GM18870 (cell line): ENCODE data around the gene TFB1M.
"Not testable (repeated sequence)": the region's sequence is repeated elsewhere in the genome, so short reads cannot be mapped to it uniquely, and the experiment has no call there.

Source experiments
- ATAC-seq: cut with Tn5 transposase; IDR thresholded peaks from one replicate; pipeline ENCODE4 v1.9.1; 2021; ENCODE audit warnings: moderate library complexity; ENCODE audit not compliant: unreplicated experiment

TFB1M gene

DNA sequence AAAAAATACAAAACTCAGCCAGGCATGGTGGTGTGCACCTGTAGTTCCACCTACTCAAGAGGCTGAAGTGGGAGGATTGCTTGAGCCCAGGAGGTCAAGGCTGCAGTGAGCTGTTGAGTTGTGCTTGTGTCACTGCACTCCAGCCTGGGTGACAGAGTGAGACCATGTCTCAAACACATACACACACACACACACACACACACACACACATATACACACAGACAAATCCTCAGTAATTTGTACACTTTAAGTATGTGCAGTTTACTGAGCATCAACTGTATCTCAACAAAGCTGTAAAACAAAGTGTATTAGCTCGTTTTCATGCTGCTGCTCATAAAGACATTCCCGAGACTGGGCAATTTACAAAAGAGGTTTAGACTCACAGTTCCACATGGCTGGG, 7.3 kb downstream of the TFB1M start:
- no peak for ATAC-seq

DNA sequence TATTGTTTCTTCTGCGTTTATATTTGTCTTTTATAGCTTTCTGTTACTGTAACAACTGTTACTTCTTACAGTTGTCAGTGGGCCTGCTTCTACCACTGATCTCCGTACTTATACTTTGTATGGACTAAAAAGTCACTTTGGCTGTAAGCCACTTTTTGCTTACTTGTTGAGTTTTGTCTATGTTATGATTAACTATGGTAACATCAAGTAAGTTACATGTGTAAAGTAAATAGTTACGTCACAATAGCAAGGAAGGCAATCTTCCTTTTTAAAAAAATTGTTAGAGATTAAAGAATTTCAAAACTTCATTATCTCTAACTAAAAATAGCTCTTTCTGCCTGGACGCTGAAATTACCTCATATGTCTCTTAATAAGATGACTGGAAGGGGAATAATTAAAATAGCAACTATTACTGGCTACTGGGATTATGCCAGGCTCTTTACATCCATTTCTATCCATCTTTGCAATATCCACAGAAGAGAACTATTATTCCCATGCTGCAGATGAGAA, 10.9 kb downstream of the TFB1M start:
- no peak for ATAC-seq

DNA sequence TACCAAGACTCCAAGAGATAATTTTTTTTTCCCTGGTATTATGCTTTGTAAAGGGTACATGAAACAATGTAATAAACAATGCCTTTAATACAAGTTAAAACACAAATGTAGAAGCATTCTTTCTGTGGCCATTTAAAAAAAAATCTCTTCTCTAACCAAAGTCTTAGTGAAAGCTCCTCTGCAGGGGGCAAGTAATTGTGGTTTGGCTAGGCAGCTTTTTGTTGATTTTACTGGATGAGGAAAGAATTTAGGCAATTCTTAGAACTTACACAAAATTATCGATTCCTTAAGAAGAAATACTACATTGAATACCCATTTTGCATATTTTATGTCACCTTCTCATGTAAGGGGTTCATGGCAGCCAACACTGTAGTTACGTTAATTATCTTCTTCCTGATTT, 12.4 kb downstream of the TFB1M start:
- ATAC-seq = no peak

DNA sequence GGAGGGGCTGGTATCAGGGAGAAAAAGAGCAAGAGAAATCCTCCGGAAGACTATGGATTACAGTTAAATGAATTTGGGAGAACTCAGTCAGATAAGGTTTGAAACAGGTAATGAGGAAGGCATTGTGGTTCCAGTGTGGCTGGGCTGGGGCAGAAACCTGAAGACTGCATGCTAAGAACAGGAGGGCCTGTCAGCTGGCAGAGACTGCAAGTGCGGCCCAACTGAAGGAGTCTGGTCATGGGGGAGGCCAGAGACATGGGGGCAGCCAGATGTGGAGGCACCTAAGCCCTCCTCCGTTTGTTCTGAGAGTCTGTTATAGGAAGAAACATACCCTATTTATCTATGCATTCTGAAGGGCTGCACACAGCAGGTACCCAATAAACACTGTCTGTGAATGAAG, 16.6 kb downstream of the TFB1M start:
- no peak for ATAC-seq

DNA sequence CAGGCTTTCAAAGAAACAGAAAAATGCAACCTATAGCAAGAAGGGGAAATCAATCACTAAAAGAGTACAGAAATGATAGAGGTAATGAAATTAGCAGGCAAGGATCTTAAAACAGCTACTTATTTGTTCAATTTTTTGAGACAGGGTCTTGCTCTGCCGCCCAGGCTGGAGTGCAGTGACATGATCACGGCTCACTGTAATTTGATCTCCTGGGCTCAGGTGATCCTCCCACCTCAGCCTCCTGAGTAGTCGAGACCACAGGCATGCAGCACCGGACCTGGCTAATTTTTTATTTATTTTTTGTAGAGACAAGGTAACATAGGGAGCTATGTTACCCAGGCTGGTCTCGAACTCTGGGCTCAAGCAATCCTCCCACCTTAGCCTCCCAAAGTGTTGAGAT, 21.6 kb downstream of the TFB1M start:
- no peak for ATAC-seq

DNA sequence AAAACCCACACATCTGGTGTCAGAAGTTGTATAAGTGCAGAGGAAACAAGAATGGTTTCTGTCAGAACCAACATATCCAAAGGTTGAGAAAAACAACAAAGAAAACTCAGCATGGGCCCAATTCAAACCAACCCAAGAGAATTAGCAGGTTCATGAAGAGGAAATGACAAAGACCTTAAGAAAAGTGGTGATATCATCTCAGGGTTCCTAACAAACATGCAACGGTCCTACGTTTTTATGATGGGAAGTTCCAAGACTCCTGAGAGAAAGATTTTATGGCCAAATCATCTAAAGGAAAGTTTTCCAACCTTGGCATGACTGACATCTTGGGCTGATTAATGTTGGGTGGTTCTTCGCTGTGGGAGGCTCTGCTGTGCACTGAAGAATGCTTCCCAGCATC, 23.0 kb downstream of the TFB1M start:
- ATAC-seq = no peak

DNA sequence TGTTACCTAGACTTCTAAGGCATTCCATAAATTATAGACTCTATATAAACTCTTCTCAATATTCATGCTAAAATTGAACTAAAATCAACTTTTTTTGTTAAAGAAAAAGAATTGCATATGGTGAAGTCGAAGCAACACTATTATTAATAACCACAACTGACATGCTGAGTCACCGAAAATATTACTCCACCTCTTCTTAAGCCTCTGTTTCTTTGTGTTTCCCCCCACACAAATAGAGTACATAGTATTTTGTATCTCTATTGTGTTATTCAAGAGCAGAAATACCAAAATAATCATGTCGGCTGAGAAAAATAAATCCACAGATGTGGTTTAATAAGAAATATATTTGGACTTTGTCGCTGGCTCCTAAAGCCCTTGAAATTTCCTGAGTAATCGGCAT, 23.8 kb downstream of the TFB1M start:
- ATAC-seq = no peak

DNA sequence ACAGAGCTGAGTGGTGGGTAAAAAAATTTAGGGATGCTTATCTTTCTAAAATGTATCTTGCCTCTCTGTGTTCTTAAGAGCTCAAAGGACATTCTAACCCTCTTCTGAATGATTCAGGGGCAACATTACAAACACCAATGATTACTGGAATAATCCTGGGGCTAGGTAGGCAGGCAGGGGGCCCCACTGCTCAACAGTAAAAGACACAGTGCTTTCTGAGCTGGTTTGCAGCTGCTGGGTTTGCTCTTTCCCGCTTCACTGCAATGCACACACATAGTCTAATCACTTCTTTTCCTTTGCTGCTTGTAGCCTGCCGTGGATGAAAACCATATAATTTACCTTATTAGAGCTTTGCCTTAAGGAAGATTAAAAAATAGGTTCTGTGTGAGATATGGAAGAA, 26.5 kb downstream of the TFB1M start:
- no peak for ATAC-seq

DNA sequence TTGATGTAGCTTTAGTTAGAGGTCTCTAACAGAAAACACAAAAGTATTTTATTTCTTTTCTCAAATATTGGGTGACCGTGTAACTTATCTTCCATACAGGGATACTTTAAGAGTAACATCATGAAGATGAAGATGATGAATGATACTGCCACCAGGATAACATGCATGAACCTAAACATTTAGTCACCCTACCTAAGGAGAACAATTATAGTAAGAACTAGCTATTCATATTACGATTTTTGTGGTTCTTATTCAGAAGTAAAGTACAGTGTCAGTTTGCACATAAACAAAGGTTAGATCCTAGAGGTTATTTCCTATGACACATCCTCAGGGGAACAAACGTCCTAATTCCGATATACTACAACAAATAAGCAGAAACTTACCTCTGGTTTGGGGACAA, 29.5 kb downstream of the TFB1M start:
- no peak for ATAC-seq

DNA sequence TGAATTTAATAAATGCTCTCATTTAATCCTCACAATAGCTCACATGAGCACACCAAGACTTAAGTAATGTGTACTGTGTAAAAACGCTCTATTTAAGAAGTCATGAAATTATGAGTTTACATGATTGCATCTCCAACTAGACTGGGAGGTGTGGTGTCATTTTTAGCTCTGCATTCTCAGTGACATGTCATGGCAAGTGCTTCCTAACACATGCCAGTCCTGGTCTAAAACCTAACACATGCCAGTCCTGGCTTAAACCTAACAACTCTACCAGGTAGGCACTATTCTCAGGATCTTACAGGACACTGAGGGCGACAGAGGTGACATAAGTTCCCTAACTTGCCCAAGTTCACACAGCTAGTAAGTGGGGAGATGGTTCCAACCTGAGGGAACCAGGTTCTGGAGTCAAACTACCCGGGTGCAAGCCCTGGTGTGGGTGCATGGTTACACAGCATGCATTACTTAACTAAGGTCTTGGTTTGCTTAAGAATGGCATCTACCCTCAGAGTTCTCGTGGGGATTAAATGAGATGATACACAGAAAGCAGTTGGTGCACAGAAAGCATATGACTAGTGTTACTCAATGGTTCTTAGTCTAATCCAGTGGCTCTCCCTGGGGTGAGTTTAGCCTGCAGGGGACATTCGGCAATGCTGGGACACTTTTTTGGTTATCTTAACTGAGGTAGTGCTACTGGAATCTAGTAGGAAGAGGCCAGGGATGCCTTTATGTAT, 35.8 kb downstream of the TFB1M start:
- no peak for ATAC-seq

DNA sequence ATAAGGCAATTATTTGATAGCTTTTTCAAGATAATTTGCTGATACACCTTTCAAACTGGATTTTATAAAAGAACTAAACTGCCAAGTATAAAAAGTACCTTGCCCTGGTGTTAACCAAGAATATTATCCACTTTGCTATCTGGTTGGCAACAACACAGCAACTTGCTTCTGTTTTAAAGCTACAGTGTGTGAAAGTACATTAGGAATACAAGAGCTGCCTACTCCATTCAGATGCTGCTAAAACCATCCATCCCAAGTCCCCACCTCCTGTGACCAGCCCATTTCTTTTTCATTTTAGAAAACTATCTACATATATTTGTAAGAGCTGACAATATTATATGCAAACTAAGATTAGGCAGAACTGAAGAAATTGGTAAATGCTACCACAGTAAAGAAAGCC, 37.6 kb downstream of the TFB1M start:
- no peak for ATAC-seq

DNA sequence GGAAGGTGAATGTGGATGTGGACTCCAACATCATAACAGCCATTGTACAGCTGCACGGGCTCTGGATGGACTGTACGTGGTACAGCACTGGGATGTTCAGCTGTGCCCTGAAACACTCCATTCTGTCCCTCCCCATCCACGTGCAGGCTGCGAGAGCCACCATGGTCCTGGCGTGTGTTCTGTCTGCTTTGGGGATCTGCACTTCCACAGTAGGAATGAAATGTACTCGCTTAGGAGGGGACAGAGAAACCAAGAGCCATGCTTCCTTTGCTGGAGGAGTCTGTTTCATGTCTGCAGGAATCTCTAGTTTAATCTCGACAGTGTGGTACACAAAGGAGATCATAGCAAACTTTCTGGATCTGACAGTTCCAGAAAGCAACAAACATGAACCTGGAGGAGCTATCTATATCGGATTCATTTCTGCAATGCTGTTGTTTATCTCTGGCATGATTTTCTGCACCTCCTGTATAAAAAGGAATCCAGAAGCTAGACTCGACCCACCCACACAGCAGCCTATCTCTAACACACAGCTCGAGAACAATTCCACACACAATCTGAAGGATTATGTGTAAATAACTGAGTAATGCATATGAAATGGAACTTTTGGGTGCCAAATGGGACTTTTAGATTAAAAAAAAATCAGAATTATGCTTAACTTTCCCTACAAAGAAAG, 38.3 kb downstream of the TFB1M start:
- no peak for ATAC-seq

DNA sequence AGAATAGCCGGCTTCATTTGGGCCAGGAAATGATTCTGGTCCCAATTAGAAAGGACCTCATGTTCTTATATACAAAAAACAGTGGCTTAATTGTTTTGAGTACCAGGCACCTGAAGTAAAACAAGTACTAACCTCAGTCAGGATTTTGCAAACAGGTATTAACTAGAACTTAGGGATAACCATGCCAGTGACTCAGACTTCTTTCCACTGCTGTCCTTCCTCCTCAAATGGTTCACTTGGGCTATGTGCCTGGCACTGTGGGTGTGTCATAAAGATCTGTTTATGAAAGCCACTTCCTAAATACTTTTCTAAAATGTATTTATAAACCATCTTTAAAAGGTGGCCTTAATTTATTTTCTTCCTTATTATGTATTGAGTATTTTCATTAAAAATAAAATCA, 39.8 kb downstream of the TFB1M start:
- ATAC-seq = no peak

DNA sequence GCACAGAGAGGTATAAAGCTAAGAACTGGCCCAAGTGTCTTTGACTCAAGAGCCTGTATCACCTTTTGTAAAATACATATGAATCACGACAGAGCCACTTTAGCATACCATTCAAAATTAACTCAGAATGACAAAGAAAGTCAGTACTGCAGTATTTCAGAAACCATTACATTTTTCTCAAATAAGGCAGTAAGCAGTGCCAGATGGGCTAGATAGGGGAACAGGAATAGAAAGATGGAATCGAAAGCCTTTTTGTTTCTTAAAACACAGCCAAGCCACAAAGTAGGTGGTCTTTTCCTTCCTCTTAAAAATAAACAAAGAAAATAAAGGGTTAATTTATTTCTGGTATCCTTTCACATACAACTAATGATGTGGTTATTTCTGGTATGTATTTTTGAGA, 40.2 kb downstream of the TFB1M start:
- no peak for ATAC-seq

DNA sequence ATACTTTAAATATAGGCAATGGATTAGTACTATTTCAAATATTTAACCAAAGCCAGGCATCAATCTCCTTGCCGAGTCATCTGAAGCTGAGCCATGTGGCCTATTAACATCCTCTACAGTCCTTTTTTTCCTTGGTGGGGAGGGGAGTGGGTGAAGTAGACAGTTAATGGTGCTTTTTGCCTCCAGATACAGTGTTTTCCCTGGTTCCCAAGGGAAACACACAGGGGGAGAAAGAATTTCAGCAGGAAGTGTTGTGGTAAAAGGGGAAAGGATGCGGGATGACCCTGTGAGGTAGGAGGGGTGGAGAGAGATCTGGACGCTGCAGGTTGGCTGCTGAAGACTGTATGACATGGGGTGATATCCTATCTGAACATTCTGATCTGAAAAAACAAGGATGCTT, 40.9 kb downstream of the TFB1M start:
- no peak for ATAC-seq

DNA sequence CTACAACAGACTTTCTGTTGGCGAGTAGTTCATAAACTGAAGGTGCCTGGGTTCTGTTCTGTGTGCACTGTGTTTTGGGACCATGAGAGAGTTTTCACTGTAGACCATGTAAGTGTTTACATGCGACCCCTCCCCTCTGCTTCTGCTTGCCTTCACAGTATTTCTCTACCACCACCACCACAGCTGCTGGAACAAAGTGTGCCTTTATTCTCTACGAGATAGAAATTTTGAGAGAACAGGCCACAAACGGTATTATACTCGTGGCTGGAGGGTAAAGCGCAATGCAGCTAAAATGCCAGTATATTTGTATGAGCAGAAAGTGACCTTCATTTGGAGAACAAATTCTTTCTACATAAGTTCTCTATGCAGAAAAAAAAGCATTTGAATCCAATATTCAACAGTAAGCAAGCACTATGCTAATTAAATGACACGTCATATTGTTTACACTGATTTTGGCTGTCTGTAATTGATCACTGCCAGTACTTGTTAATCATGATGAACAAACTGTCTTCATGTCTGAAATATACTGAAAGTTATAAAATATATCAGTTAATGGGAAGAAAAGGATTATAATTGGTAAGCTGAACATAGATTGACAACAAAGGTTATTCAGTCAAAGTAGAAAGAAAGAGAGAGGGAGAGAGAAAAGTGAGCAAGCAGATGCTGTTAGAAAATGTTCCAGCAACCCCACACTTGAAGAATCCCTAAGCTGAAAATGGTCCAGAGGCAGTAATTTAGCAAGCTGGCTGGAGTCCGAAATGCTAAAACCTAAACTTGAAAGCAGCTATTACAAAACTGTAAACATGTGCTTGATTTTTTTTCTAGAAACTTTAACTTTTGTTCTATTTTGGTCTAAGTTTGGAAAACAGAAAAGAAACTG, 41.7 kb downstream of the TFB1M start:
- ATAC-seq = no peak

DNA sequence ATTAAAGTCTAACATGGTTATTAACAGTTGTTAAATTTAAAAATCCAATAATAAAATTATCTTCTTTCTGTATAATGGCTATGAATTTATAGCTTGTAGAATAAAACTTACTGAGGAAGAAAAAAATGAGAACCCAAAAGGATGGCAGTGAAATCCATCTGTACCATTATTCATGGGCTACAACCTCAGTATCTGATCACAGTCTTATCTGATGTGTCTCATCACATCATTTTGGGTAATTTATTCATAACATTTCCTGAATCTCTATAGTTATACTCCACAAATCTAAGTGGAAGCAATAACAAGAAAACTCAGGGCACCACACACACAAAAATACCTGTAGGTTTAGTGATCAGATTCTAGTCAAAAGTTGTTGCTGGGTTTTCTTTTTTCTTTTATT, 43.1 kb downstream of the TFB1M start:
- no peak for ATAC-seq

DNA sequence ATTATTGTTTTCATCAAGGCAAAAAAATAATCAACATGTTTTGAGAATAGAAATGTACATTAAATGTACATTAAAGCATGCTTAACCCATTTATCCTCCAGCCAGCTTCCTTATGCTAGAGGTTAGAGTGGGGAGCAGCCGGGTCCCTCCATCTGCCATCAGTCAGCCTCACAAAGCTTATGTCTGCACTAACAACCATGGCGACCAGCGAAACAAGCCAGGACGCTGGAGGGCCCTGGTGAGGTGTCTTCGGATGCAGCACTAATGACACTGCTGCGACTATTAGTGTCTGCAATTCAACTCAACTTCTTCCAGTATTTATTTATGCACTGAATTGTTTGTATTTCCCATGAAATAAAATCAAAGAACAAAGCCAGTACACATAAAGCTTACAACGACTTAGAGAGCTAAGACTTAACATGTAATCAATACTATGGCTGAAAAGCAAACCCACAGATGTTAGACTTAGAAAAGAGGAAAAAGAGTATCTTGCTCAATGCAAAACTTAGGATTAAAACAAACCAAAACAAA, 43.7 kb downstream of the TFB1M start:
- no peak for ATAC-seq

DNA sequence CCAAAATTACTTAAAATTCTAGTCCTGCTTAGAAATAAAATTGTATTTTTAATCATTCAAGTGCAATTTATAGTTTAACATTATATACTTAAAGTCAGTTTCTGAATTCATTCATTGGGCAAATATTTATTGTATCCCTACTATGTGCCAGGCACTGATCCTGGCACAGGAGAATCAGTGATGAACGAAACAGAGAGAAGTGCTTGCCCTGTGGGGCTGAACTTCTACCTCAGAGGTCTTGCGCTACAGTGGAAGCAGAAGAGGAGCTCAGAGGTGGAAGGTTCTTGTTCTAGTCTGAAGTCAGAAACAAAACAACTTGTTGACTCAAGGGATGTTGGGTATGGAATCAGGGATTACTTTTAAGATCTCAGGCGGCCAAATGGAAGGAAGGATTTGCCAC, 44.5 kb downstream of the TFB1M start:
- ATAC-seq = no peak

DNA sequence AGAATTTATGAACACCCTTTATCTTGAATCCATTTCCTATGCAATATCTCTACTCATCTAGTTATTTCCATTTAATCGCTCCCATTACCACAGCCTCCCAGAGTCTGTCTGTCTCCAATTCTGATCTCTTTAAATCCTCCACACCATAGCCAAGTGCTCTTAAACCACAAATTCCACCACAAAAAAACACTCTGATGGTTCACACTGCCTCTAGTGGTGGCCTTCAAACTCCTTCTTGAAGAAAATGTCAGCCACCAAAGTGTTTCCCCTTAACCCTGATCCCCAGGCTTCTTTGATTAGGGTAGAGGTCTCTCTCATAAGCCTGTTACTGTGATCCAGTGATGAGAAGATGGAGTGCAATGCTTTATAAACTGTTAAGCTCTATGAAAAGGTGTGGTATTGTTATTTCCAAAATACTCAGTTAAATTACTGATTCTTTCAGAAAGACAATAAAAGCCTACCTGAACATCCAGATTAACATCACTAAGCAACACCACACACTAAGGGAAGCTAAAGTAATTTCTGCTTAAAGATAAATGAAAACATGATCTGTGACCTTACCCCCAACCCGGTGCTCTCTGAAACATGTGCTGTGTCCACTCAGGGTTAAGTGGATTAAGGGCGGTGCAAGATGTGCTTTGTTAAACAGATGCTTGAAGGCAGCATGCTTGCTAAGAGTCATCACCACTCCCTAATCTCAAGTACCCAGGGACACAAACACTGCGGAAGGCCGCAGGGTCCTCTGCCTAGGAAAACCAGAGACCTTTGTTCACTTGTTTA, 46.0 kb downstream of the TFB1M start:
- ATAC-seq = not testable (repeated sequence)

DNA sequence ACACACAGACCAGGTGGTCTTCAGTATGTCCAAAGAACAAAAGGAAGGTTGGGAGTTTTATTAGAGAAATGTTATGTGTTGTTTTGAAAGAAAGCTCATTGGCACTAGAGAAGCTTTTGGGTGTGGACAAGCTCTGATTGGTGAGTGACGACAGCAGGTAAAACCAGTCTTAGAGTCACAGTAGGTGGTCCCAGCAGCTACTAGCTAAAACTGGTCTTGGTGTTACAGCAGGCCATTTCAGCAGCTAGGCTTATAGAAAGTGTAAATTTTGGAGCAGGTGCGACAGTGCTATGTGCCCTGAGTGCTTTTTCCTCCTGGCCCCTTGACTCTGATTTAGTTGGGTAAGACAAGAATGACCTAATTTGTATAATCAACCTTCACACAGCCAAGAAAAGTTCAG, 46.9 kb downstream of the TFB1M start:
- no peak for ATAC-seq
